ENCODE data around the gene FCHO2. TPM values are rescaled to one million over a fixed set of nuclear protein-coding genes. Genes with fewer than 3 reads are reported as not detected.
"Not testable (repeated sequence)": the region's sequence is repeated elsewhere in the genome, so short reads cannot be mapped to it uniquely, and the experiment has no call there.

The FCHO2 gene
- total RNA-seq: 20.1 TPM
- long read RNA-seq, partial matches to known transcripts: 8 of 11 reads
- long read RNA-seq, other reads (novel, unspliced or antisense): 2 of 11 reads

- ATAC-seq (peak; percentile 97), DNase-seq (peak; percentile 100)
- intact Hi-C loops (cut with micrococcal nuclease): no loop called here
Measured at GRCh38 chr5:72955768-72956323, at the start of gene FCHO2. Gene FCHO2, plus strand, starts transcription at chr5:72956041. Its CDS starts 56 bp downstream, at chr5:72956097.

GRCh38 chr5:72906806-72907205 lies 49.0 kb upstream of the FCHO2 start:
- DNase-seq: no peak
- intact Hi-C loops (cut with micrococcal nuclease): no loop called here
- no peak for ATAC-seq

- ATAC-seq (no peak), DNase-seq (no peak)
- intact Hi-C loops (cut with micrococcal nuclease): no loop called here
Measured at GRCh38 chr5:72908664-72909063, 47.2 kb upstream of the FCHO2 start.

- intact Hi-C loops (cut with micrococcal nuclease): no loop called here
- no peak for ATAC-seq
- DNase-seq: no peak
Measured at GRCh38 chr5:72917371-72917776, 38.5 kb upstream of the FCHO2 start.

GRCh38 chr5:72920690-72921502 lies 34.9 kb upstream of the FCHO2 start:
- peak; percentile 45 for ATAC-seq
- DNase-seq: no peak
- intact Hi-C loops (cut with micrococcal nuclease): no loop called here

- ATAC-seq: no peak
Measured at GRCh38 chr5:72921886-72922285, 34.0 kb upstream of the FCHO2 start.

GRCh38 chr5:72922422-72922821 lies 33.4 kb upstream of the FCHO2 start:
- no peak for ATAC-seq
- intact Hi-C loops (cut with micrococcal nuclease): no loop called here
- no peak for DNase-seq

More at GRCh38 chr5:72921886-72922285, 34.0 kb upstream of the FCHO2 start:
- no peak for DNase-seq
- intact Hi-C loops (cut with micrococcal nuclease): no loop called here

GRCh38 chr5:72925336-72926010 lies 30.4 kb upstream of the FCHO2 start:
- ATAC-seq: no peak
- DNase-seq: no peak
- intact Hi-C loops (cut with micrococcal nuclease): no loop called here

- ATAC-seq: not testable (repeated sequence)
Measured at GRCh38 chr5:72932686-72933085, 23.2 kb upstream of the FCHO2 start.

GRCh38 chr5:72934953-72935725 lies 20.7 kb upstream of the FCHO2 start:
- intact Hi-C loops (cut with micrococcal nuclease); DNase-seq; ATAC-seq: not testable (repeated sequence)

More at GRCh38 chr5:72932686-72933085, 23.2 kb upstream of the FCHO2 start:
- DNase-seq; intact Hi-C loops (cut with micrococcal nuclease): not testable (repeated sequence)

- no peak for DNase-seq
- intact Hi-C loops (cut with micrococcal nuclease): no loop called here
- ATAC-seq: no peak
Measured at GRCh38 chr5:72936893-72937292, 18.9 kb upstream of the FCHO2 start.

GRCh38 chr5:72937517-72938061 lies 18.3 kb upstream of the FCHO2 start:
- intact Hi-C loops (cut with micrococcal nuclease): no loop called here
- peak; percentile 54 for ATAC-seq
- no peak for DNase-seq

- ATAC-seq (peak; percentile 75), DNase-seq (no peak)
- intact Hi-C loops (cut with micrococcal nuclease): no loop called here
Measured at GRCh38 chr5:72938206-72938605, 17.6 kb upstream of the FCHO2 start.

- peak; percentile 50 for ATAC-seq
- intact Hi-C loops (cut with micrococcal nuclease): no loop called here
- no peak for DNase-seq
Measured at GRCh38 chr5:72940082-72940481, 15.8 kb upstream of the FCHO2 start.

- DNase-seq (no peak), ATAC-seq (no peak)
- intact Hi-C loops (cut with micrococcal nuclease): no loop called here
Measured at GRCh38 chr5:72943307-72943706, 12.5 kb upstream of the FCHO2 start.

- no peak for ATAC-seq
- no peak for DNase-seq
- intact Hi-C loops (cut with micrococcal nuclease): no loop called here
Measured at GRCh38 chr5:72947498-72947897, 8.3 kb upstream of the FCHO2 start.

- DNase-seq (no peak), ATAC-seq (no peak)
- intact Hi-C loops (cut with micrococcal nuclease): no loop called here
Measured at GRCh38 chr5:72949481-72949880, 6.4 kb upstream of the FCHO2 start.

GRCh38 chr5:72951671-72952468 lies 4.0 kb upstream of the FCHO2 start:
- intact Hi-C loops (cut with micrococcal nuclease): no loop called here
- DNase-seq: no peak
- ATAC-seq: no peak
